ENCODE data around the gene SPRY2. TPM values are rescaled to one million over a fixed set of nuclear protein-coding genes. Genes with fewer than 3 reads are reported as not detected.

Gene SPRY2
- total RNA-seq, 1 donor from 2014 or later, result 55.9 TPM

- DNase-seq (ENCODE audit: low spot score), result no peak
Observed at GRCh38 chr13:80314711-80315653, 25.9 kb downstream of the SPRY2 start.

GRCh38 chr13:80313668-80314256 is 27.2 kb downstream of the SPRY2 start:
- no peak for DNase-seq (ENCODE audit: low spot score)

GRCh38 chr13:80312967-80313366 is 28.0 kb downstream of the SPRY2 start:
- DNase-seq (ENCODE audit: low spot score), result no peak

- DNase-seq (ENCODE audit: low spot score), result no peak
Observed at GRCh38 chr13:80312012-80312704, 28.8 kb downstream of the SPRY2 start.

GRCh38 chr13:80309926-80310325 is 31.0 kb downstream of the SPRY2 start:
- DNase-seq (ENCODE audit: low spot score), result no peak

GRCh38 chr13:80307401-80307987 is 33.4 kb downstream of the SPRY2 start:
- no peak for DNase-seq (ENCODE audit: low spot score)

- no peak for DNase-seq (ENCODE audit: low spot score)
Observed at GRCh38 chr13:80306337-80306972, 34.5 kb downstream of the SPRY2 start.

GRCh38 chr13:80305737-80306136 is 35.2 kb downstream of the SPRY2 start:
- DNase-seq (ENCODE audit: low spot score), result no peak

- DNase-seq (ENCODE audit: low spot score), result no peak
Observed at GRCh38 chr13:80303225-80303811, 37.6 kb downstream of the SPRY2 start.

- no peak for DNase-seq (ENCODE audit: low spot score)
Observed at GRCh38 chr13:80299046-80299445, 41.9 kb downstream of the SPRY2 start.

GRCh38 chr13:80297503-80297902 is 43.4 kb downstream of the SPRY2 start:
- DNase-seq (ENCODE audit: low spot score), result no peak

- DNase-seq (ENCODE audit: low spot score), result no peak
Observed at GRCh38 chr13:80297094-80297493, 43.8 kb downstream of the SPRY2 start.

- DNase-seq (ENCODE audit: low spot score), result no peak
Observed at GRCh38 chr13:80296638-80297037, 44.3 kb downstream of the SPRY2 start.

- no peak for DNase-seq (ENCODE audit: low spot score)
Observed at GRCh38 chr13:80290591-80290990, 50.3 kb downstream of the SPRY2 start.

All from mesenteric fat pad (tissue), 1 donor.